ENCODE results near the gene ZNF70.
A peak's percentile ranks its signal among the peaks of the same experiment; 100 is the strongest.

Gene ZNF70
- 5.7 to 8.6 (median 7.8) reads per million in 4 donors for total RNA-seq

DNA sequence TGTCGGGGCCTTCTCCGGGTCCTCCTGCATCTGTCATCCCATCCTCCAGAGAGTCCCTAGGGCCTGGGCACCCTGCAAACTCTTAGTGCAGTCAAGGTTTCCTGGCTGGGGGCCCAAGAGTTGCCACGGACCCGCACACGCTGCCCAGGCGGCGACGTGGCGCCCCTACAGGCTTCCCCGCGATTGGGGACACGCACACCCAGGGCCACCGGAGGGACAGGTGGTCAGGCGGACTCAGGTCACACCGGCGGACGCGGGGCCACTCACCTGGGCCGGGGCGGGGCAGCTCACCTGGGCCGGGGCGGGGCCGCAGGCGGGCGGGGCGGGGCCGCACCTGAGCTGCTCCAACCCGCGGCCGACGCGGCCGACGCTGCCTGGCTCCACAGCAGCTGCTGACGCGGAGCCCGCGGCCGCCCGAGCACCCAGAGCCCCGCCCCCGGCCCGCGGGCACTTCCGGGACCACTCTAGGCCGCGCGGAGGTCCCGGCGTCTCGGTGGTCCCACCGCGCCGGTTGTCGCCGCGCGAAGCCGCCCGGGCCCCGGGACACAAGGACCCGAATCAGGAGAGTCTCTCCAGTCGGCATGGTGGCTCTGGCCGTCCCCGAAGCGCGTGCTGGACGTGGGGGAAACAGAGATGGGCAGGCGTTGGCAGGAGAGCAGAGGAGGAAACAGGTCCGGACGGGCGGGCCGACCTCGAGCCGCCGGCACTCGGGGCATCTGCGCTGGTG lies at the start of gene ZNF70:
Gene ZNF70, minus strand, starts transcription at position 399 of the 727 bp plus-strand sequence. CDS start 5,972 bp downstream, outside the sequence.
- DNase-seq = peak; percentile 74 to 88 (median 81)

DNA sequence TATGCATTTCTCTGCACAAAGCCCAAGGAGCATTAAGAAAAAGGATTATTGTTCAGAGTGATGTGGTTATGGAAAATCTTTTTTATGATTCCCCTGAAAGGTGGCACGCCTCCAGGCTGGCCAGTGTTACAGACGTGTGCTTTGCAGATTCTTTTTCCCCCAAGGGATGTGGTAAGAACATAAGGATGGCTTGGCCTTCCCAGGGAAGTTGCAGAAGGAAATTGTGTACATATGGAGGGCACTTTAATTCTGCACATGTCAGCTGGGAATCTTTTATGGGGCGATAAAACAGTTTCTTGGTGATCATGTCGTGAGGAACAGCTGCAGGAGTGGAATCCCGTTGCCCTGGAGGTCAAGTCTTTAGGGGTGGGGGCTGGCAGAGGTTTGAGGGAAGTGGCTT lies 45.5 kb upstream of the ZNF70 start:
- DNase-seq = no peak

DNA sequence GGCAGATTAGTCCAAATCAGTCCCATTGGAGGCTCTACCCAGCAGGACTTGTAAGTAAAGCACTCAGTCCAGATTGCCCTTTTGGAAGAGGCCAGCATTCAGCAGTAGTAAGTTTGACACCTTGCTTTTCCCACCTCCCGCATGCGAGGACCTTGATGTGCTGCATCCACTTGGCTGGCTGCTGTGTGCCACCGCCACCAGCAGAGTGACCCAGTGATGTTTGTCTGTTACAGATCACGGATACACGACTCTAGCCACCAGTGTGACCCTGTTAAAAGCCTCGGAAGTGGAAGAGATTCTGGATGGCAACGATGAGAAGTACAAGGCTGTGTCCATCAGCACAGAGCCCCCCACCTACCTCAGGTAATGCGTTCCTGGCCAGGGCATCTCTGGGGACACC lies 42.4 kb upstream of the ZNF70 start:
- DNase-seq = no peak

DNA sequence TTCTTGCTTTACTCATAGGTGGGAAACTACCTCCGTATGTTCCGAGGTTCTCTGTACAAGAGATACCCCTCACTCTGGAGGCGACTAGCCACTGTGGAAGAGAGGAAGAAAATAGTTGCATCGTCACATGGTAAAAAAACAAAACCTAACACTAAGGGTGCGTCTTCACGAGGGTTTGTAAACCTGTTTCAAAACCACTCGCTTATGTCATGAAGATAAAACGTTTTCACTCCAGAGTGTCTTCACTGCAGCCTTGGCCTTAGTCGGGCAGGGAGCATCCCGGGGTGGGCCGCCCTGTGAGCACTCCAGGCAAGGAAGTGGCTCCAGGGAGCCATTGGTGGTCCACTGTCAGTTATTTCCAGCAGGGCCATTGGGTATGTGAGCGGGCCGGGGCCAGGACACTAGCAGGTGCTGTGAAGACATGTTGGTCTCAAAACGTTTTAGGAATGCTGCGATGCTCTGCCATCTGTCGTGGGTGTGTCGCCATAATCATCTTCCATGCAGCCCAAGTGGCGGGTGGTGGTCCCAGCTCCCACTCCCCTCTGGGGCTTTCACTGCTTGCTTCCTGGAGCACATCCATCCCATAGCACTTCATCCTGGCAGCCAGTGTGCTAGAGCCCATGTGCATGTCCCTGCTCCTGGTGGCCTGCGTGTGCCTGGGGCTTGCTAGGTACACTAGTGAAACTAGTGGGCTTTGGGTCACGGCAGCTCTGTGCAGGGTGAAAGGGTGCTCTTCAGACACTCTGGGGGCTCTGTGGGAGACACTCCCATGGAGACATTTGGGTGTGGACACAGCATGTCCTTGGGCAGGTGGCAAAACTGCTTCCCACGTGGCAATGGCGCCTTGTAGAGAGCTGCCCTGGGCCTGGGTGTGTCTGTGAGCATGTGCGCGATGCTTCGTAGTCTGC lies 41.1 kb upstream of the ZNF70 start:
- no peak for DNase-seq

DNA sequence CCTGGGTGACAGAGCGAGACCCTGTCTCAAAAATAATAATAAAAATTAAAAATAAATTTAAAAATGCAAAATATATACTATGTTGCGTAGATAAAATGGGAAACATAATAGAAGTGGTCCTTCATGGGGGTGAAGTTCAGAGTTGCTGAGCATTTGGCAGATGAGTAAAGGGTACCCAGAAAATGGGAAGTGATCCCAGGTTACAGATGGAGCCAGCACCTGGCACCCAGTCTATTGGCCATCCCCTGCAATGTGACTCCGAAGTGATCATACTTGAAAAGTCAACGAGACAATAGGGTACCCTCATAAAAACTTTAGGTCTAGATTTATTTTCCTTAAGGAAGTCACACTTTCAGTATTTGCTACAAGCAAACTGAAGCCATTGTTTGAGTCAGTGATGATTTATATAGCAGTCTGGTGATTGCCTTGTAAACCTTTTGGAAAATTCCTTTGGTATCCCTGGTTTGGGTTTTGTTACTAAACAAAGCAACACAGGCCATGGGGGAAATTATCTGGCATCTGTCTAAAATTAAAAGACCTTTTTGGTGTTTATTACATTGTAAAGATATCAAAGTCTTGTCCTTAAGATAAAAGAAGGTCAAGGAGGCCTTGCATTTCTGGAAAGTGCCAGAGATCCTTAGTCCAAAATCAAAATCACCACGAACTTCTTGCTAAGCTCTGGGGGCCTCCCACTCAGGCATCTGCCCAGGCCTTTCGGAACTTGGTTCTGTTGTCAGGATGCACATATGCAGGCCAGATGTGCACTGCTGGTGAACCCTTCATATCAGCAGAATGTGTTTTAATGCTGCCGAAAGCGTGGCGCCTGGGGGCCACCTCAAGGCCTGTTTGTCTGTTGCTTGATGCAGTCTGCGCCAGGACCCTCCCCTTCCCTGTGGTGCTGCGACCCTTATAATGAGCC lies 40.2 kb upstream of the ZNF70 start:
- DNase-seq = no peak

DNA sequence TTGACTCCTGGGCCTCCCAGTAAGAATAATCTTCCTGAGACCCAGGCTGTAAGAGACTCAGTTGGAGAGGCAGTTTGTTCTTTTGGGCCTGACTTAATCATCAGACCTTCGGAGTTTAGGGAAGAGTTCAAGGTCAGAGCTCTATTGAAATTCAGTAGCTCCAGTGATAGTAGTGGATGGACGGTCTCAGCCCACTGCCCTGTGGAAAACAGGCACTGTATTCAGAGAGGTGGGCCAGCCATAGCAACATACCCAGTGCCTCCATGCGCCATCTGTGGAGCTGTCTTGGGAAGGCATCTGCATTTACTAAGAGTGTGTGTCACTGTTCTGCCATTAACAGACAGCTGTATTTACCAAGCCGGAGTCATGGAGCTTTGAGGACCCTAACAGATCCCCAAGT lies 38.7 kb upstream of the ZNF70 start:
- DNase-seq = no peak

DNA sequence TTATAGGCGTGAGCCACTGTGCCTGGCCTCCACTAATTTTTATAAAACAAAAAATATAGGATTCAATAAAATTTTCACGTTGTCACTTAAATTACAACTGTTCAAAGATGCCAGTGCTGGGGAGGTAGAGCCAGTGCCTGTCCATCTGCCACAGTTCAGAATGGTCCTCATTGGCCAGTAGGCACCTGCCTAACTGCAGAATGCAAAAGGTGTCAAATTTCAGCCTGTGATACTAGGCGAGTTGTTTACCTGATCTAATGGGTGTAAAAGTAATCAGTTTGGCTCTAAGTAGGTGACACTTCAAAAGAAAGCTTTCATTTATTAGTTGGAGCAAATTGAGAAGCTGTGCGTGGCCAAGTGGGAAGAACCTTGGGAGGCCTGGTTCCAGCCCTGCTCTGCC lies 38.2 kb upstream of the ZNF70 start:
- DNase-seq = no peak

DNA sequence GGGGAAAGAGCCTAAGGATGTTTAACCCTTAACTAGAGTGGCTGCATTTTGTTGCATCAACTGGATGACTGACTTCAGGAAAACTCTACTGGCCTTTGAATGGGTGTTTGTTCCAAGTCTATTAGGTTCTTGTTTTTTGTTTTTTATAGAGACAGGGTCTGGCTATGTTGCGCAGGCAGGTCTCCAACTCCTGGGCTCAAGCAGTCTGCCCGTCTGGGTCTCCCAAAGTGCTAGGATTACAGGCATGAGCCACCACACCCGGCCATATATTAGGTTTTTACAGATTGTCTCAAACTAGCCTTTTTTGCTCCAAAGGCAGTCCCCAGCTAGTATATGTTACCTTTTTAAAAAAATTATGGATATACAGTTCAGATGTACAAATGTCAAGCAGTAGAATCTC lies 37.0 kb upstream of the ZNF70 start:
- no peak for DNase-seq

DNA sequence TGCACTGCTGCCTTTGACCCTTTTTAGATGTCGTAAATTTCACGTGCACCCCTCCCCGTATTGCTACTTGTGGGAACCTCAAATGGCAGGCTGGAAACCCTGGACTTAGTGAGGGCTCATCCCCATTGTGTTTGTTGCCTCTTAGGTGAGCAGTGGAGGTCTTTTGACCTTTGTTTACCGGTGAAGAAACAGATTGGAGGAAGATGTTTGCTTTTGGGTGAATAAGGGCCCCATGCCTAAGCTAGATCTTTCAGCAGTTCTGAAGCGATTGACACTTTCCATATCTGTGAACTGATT lies 36.6 kb upstream of the ZNF70 start:
- DNase-seq = no peak

DNA sequence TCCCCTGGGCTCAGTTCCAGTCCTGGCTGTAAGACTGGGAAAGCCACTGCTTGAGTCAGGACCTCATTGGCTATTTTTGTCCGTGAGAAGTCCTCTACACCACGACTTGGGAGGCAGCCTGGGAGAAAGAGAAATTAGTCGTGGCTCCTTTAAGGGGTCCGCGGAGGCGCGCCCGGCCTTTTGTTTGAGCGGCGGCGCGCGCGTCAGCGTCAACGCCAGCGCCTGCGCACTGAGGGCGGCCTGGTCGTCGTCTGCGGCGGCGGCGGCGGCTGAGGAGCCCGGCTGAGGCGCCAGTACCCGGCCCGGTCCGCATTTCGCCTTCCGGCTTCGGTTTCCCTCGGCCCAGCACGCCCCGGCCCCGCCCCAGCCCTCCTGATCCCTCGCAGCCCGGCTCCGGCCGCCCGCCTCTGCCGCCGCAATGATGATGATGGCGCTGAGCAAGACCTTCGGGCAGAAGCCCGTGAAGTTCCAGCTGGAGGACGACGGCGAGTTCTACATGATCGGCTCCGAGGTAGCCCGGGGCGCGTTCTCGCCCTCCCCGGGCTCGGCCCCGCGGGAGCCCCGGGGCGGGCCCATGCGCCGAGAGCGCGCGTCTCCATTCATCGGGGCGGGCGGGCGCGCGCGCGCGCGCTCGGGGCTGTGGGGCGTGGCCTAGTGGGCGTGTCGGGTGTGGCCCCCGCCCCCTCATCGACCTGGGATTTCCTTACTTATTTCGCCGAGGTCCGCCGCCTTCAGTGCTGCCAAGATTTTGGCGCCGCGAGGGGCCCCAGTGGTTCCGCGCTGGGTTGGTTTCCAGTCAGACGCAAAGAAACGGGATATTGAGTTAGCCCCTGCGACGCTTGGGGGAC lies 36.1 kb upstream of the ZNF70 start, which contains the start of gene SMARCB1:
Gene SMARCB1, plus strand, starts transcription at position 215 of the 848 bp plus-strand sequence. Its CDS starts 204 bp downstream, at position 419.
- DNase-seq = peak; percentile 77 to 90 (median 85)

DNA sequence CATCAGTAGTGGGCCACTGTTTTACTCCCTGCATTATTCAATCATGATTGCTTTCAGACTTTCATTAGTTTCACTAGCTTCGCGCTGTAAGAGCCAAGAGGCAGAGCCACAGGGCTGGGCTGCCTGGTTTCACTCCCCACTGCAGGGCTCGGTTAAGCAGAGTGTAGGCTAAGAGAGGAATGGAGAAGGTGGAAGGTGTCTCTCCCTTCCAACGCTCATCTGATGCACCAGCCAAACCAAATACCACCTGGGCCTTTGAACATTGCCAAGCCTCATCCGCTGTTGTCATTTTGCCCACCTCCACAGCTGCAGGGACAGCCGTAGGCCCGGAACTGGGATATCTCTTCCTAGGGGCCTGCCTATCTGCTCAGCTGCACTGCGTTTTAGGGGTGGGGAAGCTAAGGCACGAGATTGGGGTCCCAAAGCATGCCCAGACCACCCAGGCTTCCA lies 35.4 kb upstream of the ZNF70 start:
- DNase-seq = no peak

DNA sequence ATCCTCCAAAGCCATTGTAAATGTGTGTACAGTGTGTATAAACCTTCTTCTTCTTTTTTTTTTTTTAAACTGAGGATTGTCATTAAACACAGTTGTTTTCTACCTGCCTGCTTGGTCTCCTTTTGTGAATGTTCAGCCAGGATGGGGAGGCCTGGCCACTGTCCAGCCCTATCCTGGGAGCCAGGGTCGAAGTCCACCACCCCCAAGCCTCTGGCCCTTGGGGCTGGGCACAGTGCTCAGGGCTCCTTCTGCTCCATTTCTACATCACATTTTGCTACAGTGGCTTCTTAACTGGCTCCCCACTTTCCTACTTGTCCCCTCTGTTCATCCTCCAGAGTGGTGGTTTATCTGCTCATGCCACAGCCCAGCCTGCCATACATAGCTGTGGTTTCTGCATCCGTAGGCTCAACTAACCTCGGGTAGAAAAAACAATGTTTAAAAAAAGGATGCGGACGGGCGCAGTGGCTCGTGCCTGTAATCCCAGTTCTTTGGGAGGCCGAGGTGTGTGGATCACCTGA lies 33.4 kb upstream of the ZNF70 start:
- DNase-seq = no peak

DNA sequence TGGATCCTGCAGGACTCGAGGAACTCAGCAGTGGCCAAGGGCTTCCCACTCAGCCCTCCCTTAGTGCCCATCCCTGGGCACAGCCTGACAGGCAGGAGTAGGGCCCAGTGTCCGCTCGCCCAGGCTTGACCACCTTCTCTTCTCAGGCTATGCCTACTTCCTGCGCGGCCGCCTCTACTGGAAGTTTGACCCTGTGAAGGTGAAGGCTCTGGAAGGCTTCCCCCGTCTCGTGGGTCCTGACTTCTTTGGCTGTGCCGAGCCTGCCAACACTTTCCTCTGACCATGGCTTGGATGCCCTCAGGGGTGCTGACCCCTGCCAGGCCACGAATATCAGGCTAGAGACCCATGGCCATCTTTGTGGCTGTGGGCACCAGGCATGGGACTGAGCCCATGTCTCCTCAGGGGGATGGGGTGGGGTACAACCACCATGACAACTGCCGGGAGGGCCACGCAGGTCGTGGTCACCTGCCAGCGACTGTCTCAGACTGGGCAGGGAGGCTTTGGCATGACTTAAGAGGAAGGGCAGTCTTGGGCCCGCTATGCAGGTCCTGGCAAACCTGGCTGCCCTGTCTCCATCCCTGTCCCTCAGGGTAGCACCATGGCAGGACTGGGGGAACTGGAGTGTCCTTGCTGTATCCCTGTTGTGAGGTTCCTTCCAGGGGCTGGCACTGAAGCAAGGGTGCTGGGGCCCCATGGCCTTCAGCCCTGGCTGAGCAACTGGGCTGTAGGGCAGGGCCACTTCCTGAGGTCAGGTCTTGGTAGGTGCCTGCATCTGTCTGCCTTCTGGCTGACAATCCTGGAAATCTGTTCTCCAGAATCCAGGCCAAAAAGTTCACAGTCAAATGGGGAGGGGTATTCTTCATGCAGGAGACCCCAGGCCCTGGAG lies 32.6 kb upstream of the ZNF70 start:
- no peak for DNase-seq

DNA sequence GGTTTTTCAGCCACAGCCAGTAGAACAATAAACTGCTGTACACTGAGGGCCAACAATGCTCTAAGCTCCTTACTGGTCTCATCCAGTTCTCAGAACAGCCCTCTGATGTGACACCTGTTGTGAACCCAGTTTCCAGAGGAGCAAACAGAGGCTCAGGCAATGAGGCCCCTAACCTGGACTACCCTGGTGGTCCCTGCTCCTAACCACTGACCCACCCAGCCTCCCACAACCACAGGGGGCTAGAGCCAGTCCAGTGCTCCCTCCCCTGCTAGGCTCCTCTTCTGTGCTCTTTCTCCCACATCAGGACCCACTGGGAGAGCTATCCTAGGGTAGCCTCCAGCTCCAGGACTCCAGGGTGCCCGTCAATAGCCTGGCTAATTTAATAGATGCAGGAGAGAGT lies 31.8 kb upstream of the ZNF70 start:
- DNase-seq = no peak

DNA sequence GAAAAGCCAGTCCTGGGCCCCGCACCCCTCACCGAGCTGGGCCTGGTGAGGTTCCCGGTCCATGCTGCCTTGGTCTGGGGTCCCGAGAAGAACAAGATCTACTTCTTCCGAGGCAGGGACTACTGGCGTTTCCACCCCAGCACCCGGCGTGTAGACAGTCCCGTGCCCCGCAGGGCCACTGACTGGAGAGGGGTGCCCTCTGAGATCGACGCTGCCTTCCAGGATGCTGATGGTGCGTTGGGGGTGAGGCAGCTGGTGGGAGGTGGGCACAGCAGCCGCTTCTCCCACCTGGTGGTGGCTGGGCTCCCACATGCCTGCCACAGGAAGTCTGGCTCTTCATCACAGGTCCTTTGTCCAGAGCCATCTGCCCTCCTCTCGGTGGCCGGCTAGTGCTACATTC lies 31.3 kb upstream of the ZNF70 start:
- DNase-seq = no peak

DNA sequence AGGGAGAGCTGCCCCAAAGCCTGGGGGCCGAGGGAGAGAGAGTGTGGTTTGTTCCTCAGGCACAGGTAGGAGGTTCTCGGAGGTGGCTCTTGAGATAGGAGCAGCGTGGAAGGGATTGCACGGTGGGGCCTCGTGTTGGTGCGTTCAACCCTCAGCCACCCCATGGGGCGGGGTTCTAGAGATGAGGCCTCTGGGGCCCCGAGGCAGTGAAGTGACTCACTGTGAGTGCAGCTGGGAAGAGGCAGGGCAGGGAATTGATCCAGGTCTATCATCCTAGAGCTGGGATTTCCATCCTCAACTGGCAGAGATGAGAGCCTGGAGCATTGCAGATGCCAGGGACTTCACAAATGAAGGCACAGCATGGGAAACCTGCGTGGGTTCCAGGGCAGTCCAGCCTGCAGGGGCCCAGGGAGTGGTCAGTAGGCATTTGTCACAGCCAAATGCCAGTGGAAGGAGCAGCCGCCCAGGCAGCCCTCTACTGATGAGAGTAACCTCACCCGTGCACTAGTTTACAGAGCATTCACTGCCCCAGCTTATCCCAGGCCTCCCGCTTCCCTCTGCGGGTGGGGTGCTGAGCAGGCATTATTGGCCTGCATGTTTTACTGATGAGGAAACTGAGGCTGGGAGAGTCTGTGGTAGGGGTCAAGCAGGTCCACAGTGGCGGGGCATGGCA lies 30.7 kb upstream of the ZNF70 start:
- DNase-seq = no peak

DNA sequence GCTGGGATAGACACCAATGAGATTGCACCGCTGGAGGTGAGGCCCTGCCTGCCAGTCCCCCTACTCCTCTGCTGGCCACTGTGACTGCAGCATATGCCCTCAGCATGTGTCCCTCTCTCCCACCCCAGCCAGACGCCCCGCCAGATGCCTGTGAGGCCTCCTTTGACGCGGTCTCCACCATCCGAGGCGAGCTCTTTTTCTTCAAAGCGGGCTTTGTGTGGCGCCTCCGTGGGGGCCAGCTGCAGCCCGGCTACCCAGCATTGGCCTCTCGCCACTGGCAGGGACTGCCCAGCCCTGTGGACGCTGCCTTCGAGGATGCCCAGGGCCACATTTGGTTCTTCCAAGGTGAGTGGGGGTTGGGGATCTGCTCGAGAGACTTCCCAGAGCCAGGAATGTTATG lies 30.2 kb upstream of the ZNF70 start:
- DNase-seq = no peak

DNA sequence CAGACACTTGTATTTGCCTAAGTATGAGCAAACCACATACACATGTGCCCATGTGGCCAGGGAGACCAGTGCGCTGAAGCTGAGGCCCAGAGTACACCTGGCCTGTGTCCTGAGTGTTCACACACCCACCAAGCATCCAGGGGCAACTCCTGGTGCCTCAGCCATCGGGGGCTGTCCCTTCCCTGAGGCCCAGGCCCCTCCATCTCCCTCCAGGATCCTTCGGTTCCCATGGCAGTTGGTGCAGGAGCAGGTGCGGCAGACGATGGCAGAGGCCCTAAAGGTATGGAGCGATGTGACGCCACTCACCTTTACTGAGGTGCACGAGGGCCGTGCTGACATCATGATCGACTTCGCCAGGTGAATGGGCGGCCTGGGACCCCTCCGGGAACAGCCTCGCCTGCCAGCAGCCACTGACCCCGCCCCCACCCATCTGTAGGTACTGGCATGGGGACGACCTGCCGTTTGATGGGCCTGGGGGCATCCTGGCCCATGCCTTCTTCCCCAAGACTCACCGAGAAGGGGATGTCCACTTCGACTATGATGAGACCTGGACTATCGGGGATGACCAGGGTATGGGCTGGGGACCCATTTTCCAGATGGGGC lies 29.3 kb upstream of the ZNF70 start:
- no peak for DNase-seq

DNA sequence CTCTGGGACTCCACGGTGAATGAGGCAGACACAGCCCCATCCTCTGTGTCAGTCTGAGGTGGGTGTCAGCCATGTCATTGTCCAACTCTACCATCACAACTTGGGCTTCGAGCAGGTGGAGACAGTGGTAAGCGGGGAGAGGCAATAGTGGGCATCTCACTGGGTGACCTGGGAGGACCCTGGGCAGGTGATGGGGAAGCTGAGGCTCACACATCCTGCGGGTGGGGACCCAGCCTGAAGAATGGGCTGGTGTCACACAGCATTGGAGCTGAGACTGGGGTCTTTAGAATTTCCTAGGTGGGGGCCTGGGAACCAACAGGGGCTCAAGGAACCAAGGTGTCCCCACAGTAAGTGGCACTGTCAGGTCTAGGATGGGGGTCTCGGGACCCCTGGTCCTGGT lies 28.8 kb upstream of the ZNF70 start:
- DNase-seq = no peak

DNA sequence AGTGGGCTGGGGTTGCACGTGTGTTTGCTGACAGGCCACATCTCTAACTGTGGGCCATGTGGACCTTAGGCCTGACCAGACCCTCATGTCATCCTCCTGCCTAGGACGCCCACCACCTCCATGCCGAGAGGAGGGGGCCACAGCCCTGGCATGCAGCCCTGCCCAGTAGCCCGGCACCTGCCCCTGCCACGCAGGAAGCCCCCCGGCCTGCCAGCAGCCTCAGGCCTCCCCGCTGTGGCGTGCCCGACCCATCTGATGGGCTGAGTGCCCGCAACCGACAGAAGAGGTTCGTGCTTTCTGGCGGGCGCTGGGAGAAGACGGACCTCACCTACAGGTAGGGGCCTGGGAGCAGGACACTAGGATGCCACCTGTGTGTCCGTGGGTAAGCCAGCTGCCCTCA lies 28.2 kb upstream of the ZNF70 start:
- DNase-seq = no peak

Measured in T-helper 1 cell (primary cell).